IPS-15b (cell line): ENCODE measurements around the gene ZNF22.
"Not testable (repeated sequence)": the region's sequence is repeated elsewhere in the genome, so short reads cannot be mapped to it uniquely, and the experiment has no call there.

Source experiments
- H3K27me3 ChIP-seq: one replicate; pipeline ENCODE4 v1.6.1; 2013; ENCODE audit warnings: low read length; ENCODE audit not compliant: control insufficient read depth, insufficient read depth
- H3K36me3 ChIP-seq: one replicate; pipeline ENCODE4 v1.6.1; 2013; ENCODE audit warnings: low read length; ENCODE audit not compliant: control insufficient read depth, insufficient read depth
- H3K4me1 ChIP-seq: one replicate; pipeline ENCODE4 v1.6.1; 2013; ENCODE audit warnings: mild to moderate bottlenecking, low read length; ENCODE audit not compliant: control insufficient read depth, insufficient read depth
- H3K4me3 ChIP-seq: one replicate; pipeline ENCODE4 v1.5.1; 2013; ENCODE audit warnings: low read depth, low read length
- H3K9ac ChIP-seq: one replicate; pipeline ENCODE4 v1.6.1; 2013; ENCODE audit warnings: low read depth, mild to moderate bottlenecking, low read length
- H3K9me3 ChIP-seq: one replicate; pipeline ENCODE4 v1.6.1; 2013; ENCODE audit warnings: mild to moderate bottlenecking, low read length; ENCODE audit not compliant: control insufficient read depth, insufficient read depth

Gene ZNF22

DNA sequence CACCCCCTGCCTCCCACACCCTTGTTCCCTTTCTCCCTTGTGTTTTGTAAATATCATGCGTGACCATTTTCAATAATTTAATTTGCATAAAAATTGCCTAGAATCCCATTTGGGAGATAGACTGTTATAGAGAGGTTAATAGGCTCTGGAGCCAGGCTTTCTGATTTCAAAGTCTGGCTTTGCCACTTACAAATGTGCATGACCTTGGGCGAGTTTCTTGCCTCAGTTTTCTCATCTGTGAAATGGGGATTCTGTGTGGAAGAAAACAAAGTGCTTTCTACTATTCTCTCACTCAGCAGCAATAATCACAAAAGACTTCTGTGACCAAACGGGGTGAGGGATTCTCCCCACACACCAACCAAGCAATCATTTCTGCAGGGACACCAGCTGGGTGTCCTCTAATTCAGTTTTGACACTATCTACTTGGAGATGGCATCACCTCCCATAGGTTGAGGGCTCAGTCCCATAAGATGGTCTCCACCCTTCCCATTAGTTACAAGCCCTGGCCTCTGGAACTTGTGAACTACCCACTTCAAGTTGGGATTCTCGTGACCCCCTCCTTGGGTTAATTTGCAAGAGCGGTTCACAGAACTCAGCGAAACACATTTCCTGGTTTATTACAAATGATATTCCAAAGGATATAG lies 3.5 kb upstream of the ZNF22 start:
- Histone ChIP-seq H3K4me3 (no peak overlapping the region), H3K27me3 (no peaks in the 10 kb centered on the region), H3K9ac (no peak overlapping the region), H3K9me3 (no peaks in the 10 kb centered on the region), H3K36me3 (no peaks in the 10 kb centered on the region), H3K4me1 (peaks cover 16% of the 10 kb centered on the region)

DNA sequence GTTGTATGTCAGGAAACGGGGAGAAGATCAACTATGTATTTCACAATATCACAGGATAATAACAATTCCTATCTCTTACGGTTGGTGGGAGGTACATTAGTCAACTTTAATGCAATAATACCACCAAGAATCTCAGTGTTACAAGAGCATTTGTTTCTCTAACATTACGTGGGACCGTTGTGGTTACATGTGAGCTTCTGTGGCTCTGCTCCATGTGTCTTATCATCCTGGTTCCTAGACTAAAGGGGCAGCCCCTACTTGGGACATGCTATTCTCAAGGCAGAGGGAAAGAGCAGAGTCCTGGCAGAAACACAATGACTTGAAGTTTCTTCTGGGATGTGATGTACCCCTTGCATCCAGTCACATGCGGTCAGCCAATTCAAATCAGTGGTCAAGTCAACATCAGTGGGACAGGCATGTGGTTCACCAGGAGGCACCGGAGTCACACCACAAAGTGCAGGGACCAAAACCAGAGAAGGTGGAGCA lies 2.5 kb upstream of the ZNF22 start:
- Histone ChIP-seq H3K4me3 (no peak overlapping the region), H3K36me3 (no peaks in the 10 kb centered on the region), H3K4me1 (peaks cover 16% of the 10 kb centered on the region), H3K9ac (no peak overlapping the region), H3K9me3 (no peaks in the 10 kb centered on the region), H3K27me3 (no peaks in the 10 kb centered on the region)

GRCh38 chr10:45000138-45000751 lies 478 bp upstream of the ZNF22 start:
- Histone ChIP-seq H3K27me3 (no peaks in the 10 kb centered on the region), H3K36me3 (no peaks in the 10 kb centered on the region), H3K4me3 (peak overlapping the region; percentile 77), H3K4me1 (peaks cover 14% of the 10 kb centered on the region), H3K9ac (peak overlapping the region; percentile 51), H3K9me3 (no peaks in the 10 kb centered on the region)

GRCh38 chr10:45001381-45002148 lies 842 bp downstream of the ZNF22 start:
- H3K36me3 ChIP-seq: no peaks in the 10 kb centered on the region
- H3K27me3 ChIP-seq: no peaks in the 10 kb centered on the region
- peak overlapping the region; percentile 77 for H3K4me3 ChIP-seq
- H3K9me3 ChIP-seq: no peaks in the 10 kb centered on the region
- H3K4me1 ChIP-seq: peaks cover 14% of the 10 kb centered on the region
- no peak overlapping the region for H3K9ac ChIP-seq

DNA sequence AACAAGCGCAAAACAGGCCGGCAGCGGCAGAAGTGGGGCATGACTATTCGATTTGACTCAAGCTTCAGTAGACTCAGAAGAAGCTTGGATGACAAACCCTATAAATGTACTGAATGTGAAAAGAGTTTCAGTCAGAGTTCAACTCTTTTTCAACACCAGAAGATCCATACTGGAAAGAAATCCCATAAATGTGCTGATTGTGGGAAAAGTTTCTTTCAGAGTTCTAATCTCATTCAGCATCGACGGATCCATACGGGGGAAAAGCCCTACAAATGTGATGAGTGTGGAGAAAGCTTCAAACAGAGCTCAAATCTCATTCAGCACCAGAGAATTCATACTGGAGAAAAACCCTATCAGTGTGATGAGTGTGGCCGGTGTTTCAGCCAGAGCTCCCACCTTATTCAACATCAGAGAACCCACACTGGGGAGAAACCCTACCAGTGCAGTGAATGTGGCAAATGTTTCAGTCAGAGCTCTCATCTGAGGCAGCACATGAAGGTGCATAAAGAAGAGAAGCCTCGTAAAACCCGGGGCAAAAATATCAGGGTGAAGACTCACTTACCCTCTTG lies 2.8 kb downstream of the ZNF22 start:
- H3K27me3 ChIP-seq: no peaks in the 10 kb centered on the region
- H3K4me1 ChIP-seq: peaks cover 12% of the 10 kb centered on the region
- no peak overlapping the region for H3K9ac ChIP-seq
- H3K9me3 ChIP-seq: no peaks in the 10 kb centered on the region
- no peak overlapping the region for H3K4me3 ChIP-seq
- H3K36me3 ChIP-seq: no peaks in the 10 kb centered on the region

DNA sequence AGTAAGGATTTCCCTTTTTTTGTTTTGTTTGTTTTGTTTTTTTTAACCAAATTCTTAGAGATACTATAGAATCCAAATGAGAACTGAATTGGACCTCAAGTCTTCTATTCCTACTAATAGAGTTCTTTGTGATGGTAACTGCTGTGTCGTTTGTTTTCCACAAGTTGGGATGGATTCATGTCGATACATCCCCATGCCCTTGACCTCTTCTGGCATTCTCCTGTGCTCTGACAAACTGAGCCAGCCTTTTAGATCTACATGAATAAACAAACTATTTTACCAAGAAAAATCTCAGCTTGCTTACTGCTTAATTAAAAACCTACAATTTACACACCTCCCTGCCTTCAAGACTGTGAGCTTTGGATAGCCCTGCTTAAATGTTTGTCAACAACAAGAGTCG lies 3.9 kb downstream of the ZNF22 start:
- no peak overlapping the region for H3K9ac ChIP-seq
- no peak overlapping the region for H3K4me3 ChIP-seq
- peaks cover 12% of the 10 kb centered on the region for H3K4me1 ChIP-seq
- H3K9me3 ChIP-seq: no peaks in the 10 kb centered on the region
- H3K27me3 ChIP-seq: no peaks in the 10 kb centered on the region
- H3K36me3 ChIP-seq: no peaks in the 10 kb centered on the region

- Histone ChIP-seq H3K4me3 (no peak overlapping the region), H3K27me3 (no peaks in the 10 kb centered on the region), H3K36me3 (no peaks in the 10 kb centered on the region), H3K4me1 (peaks cover 6% of the 10 kb centered on the region), H3K9me3 (no peaks in the 10 kb centered on the region), H3K9ac (no peak overlapping the region)
Observed at GRCh38 chr10:45005284-45005683, 4.6 kb downstream of the ZNF22 start.

- H3K4me3 ChIP-seq: no peak overlapping the region
- no peaks in the 10 kb centered on the region for H3K36me3 ChIP-seq
- H3K9ac ChIP-seq: no peak overlapping the region
- H3K27me3 ChIP-seq: no peaks in the 10 kb centered on the region
- peaks cover 4% of the 10 kb centered on the region for H3K4me1 ChIP-seq
- H3K9me3 ChIP-seq: no peaks in the 10 kb centered on the region
Observed at GRCh38 chr10:45006276-45007030, 5.7 kb downstream of the ZNF22 start.

- Histone ChIP-seq H3K4me3 (no peak overlapping the region), H3K36me3 (no peaks in the 10 kb centered on the region), H3K27me3 (no peaks in the 10 kb centered on the region), H3K9ac (no peak overlapping the region), H3K9me3 (no peaks in the 10 kb centered on the region), H3K4me1 (no peaks in the 10 kb centered on the region)
Observed at GRCh38 chr10:45008524-45009161, 7.9 kb downstream of the ZNF22 start.

DNA sequence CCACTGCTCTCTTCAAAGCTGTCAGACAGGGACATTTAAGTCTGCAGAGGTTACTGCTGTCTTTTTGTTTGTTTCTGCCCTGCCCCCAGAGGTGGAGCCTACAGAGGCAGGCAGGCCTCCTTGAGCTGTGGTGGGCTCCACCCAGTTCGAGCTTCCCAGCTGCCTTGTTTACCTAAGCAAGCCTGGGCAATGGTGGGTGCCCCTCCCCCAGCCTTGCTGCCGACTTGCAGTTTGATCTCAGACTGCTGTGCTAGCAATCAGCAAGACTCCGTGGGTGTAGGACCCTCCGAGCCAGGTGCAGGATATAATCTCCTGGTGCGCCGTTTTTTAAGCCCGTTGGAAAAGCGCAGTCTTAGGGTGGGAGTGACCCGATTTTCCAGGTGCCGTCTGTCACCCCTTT lies 13.8 kb downstream of the ZNF22 start:
- H3K9me3 ChIP-seq, H3K4me1 ChIP-seq, H3K9ac ChIP-seq, H3K4me3 ChIP-seq, H3K27me3 ChIP-seq, H3K36me3 ChIP-seq: not testable (repeated sequence)

DNA sequence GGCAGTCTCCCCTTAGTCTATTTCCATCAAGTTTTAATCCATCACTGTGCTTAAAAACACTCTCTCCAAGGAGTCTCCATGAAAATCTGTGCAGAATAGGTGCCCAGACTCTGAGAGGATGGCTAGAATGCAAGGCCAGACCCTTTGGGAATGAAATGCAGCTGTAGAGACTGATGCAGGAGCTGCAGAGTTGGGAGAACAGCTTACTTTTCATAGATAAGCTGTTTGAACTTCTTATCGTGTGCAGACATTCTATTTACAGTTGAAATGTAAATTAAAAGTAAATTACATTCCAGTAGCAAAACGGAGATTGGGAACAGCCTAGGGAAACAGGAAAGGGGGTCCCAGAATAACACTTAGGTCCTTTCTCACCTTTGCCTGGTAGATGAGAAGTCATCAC lies 14.9 kb downstream of the ZNF22 start:
- Histone ChIP-seq H3K9ac (no peak overlapping the region), H3K4me3 (no peak overlapping the region), H3K4me1 (no peaks in the 10 kb centered on the region), H3K36me3 (no peaks in the 10 kb centered on the region), H3K9me3 (peaks cover 8% of the 10 kb centered on the region), H3K27me3 (no peaks in the 10 kb centered on the region)
